ENCODE results near the gene SDK1.

SDK1 gene

DNA sequence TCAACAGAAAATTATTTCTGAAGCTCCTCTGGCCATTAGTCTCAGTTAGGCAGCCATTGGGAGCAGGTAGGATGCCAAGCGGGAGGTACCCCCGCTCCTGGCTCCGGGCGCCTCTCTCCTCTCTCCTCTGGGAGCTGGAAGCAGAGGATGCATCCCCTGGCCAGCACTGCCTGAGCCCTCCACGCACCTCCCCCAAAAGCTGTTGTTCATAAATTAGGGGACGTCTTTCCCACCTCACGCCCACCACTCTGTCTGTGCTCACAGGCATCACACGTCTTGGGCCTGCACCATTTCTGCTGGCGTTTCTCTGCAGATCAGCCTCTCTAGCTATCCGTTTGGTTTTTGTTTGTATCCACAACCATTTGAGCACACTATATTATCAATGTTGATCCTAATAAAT is 772.0 kb downstream of the SDK1 start:
- ChIA-PET POLR2A (no interaction called here), CTCF (no interaction called here)
- TF ChIP-seq NFRKB (IDR thresholded peaks at IDR 0.05) (no peak), SUZ12 (IDR thresholded peaks at IDR 0.05) (no peak), FOXK2 (IDR thresholded peaks at IDR 0.05) (no peak), LEF1 (IDR thresholded peaks at IDR 0.05; ENCODE audit: borderline replicate concordance) (no peak), ZNF384 (IDR thresholded peaks at IDR 0.05) (no peak), HDGF (IDR thresholded peaks at IDR 0.05; ENCODE audit: borderline replicate concordance) (no peak), TARDBP (IDR thresholded peaks at IDR 0.05) (no peak), L3MBTL2 (conservative IDR thresholded peaks at IDR 0.05) (no peak), BHLHE40 (IDR thresholded peaks at IDR 0.05; ENCODE audit: borderline replicate concordance) (no peak), ELF4 (IDR thresholded peaks at IDR 0.05) (no peak)
- DNase-seq (ENCODE audit: extremely low spot score), result no peak

- ChIA-PET POLR2A (no interaction called here), CTCF (no interaction called here)
- DNase-seq (ENCODE audit: extremely low spot score), result no peak
- TF ChIP-seq ARNT (IDR thresholded peaks at IDR 0.05) (no peak), TARDBP (IDR thresholded peaks at IDR 0.05) (no peak), HDGF (IDR thresholded peaks at IDR 0.05; ENCODE audit: borderline replicate concordance) (no peak)
Observed at GRCh38 chr7:4073750-4074149, 772.7 kb downstream of the SDK1 start.

DNA sequence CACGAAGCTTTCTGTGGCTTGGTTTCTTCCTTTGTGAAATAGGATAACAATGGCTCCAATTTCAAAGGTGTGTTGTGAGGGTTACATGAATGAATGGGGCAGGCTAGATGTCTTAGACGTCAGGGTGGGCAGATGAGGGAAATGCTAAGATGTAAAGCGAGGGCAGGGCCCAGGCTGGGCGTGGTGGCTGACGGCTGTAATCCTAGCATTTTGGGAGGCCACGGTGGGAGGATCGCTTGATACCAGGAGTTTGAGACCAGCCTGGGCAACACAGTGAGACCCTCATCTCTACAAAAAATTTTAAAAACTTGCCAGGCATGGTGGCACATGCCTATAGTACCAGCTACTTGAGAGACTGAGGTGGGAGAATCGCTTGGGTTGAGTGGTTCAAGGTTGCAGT is 773.4 kb downstream of the SDK1 start:
- ChIA-PET CTCF (no interaction called here), POLR2A (no interaction called here)
- TF ChIP-seq ELF4 (IDR thresholded peaks at IDR 0.05), result no peak
- no peak for TF ChIP-seq HDGF (IDR thresholded peaks at IDR 0.05; ENCODE audit: borderline replicate concordance)
- TF ChIP-seq NFRKB (IDR thresholded peaks at IDR 0.05), result no peak
- no peak for TF ChIP-seq CTBP1 (IDR thresholded peaks at IDR 0.05; ENCODE audit: borderline replicate concordance)
- TF ChIP-seq ARNT (IDR thresholded peaks at IDR 0.05), result no peak
- TF ChIP-seq BHLHE40 (IDR thresholded peaks at IDR 0.05; ENCODE audit: borderline replicate concordance), result no peak
- no peak for TF ChIP-seq SP1 (IDR thresholded peaks at IDR 0.05)
- no peak for TF ChIP-seq ZNF384 (IDR thresholded peaks at IDR 0.05)
- TF ChIP-seq FOXM1 (IDR thresholded peaks at IDR 0.05; ENCODE audit: borderline replicate concordance), result no peak
- TF ChIP-seq, protein P1, sequence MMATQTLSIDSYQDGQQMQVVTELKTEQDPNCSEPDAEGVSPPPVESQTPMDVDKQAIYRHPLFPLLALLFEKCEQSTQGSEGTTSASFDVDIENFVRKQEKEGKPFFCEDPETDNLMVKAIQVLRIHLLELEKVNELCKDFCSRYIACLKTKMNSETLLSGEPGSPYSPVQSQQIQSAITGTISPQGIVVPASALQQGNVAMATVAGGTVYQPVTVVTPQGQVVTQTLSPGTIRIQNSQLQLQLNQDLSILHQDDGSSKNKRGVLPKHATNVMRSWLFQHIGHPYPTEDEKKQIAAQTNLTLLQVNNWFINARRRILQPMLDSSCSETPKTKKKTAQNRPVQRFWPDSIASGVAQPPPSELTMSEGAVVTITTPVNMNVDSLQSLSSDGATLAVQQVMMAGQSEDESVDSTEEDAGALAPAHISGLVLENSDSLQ (IDR thresholded peaks at IDR 0.05), result no peak
- no peak for TF ChIP-seq LEF1 (IDR thresholded peaks at IDR 0.05; ENCODE audit: borderline replicate concordance)
- TF ChIP-seq FOXA1 (IDR thresholded peaks at IDR 0.05), result no peak
- TF ChIP-seq SUZ12 (IDR thresholded peaks at IDR 0.05), result no peak
- no peak for TF ChIP-seq TARDBP (IDR thresholded peaks at IDR 0.05)
- no peak for TF ChIP-seq FOXK2 (IDR thresholded peaks at IDR 0.05)
- TF ChIP-seq L3MBTL2 (conservative IDR thresholded peaks at IDR 0.05), result no peak
- DNase-seq (ENCODE audit: extremely low spot score), result no peak

- no peak for TF ChIP-seq FOXM1 (IDR thresholded peaks at IDR 0.05; ENCODE audit: borderline replicate concordance)
- TF ChIP-seq ELF4 (IDR thresholded peaks at IDR 0.05), result no peak
- no peak for TF ChIP-seq SP1 (IDR thresholded peaks at IDR 0.05)
- TF ChIP-seq TARDBP (IDR thresholded peaks at IDR 0.05), result no peak
- no peak for TF ChIP-seq HDGF (IDR thresholded peaks at IDR 0.05; ENCODE audit: borderline replicate concordance)
- TF ChIP-seq, protein P1 (IDR thresholded peaks at IDR 0.05), result no peak
- no peak for TF ChIP-seq ZNF384 (IDR thresholded peaks at IDR 0.05)
- no peak for TF ChIP-seq ARNT (IDR thresholded peaks at IDR 0.05)
- no peak for TF ChIP-seq BHLHE40 (IDR thresholded peaks at IDR 0.05; ENCODE audit: borderline replicate concordance)
- TF ChIP-seq CTBP1 (IDR thresholded peaks at IDR 0.05; ENCODE audit: borderline replicate concordance), result no peak
- no peak for TF ChIP-seq SUZ12 (IDR thresholded peaks at IDR 0.05)
- no peak for TF ChIP-seq FOXK2 (IDR thresholded peaks at IDR 0.05)
- TF ChIP-seq FOXA1 (IDR thresholded peaks at IDR 0.05), result no peak
- no peak for TF ChIP-seq L3MBTL2 (conservative IDR thresholded peaks at IDR 0.05)
- no peak for TF ChIP-seq NFRKB (IDR thresholded peaks at IDR 0.05)
- TF ChIP-seq LEF1 (IDR thresholded peaks at IDR 0.05; ENCODE audit: borderline replicate concordance), result no peak
- ChIA-PET CTCF (no interaction called here), POLR2A (no interaction called here)
- no peak for DNase-seq (ENCODE audit: extremely low spot score)
Observed at GRCh38 chr7:4074994-4075393, 773.9 kb downstream of the SDK1 start.

DNA sequence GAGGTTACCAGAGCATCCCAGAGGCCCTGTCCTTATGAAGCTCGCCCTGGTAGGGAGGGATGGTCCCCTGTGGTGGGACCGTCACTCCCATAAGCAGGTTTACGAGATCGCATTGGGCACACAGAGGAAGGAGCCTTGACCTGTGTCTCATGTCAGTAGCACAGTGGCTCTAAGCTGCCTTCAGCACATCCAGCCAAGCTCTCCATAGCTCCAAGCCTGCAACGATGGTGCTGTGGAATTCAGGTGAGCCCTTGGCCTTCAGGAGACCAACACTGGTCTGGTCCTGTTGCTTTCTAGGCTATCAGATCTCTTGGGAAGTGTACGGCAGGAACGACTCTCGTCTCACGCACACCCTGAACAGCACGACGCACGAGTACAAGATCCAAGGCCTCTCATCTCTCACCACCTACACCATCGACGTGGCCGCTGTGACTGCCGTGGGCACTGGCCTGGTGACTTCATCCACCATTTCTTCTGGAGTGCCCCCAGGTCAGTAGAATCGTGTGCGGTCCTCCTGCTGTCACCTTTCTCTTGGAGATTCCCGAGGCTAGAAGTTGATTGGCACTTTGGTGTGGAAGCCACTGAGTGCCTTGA is 775.7 kb downstream of the SDK1 start:
- ChIA-PET CTCF (no interaction called here), POLR2A (no interaction called here)
- TF ChIP-seq CTBP1 (IDR thresholded peaks at IDR 0.05; ENCODE audit: borderline replicate concordance), result no peak
- TF ChIP-seq ELF4 (IDR thresholded peaks at IDR 0.05), result no peak
- TF ChIP-seq FOXK2 (IDR thresholded peaks at IDR 0.05), result no peak
- TF ChIP-seq BHLHE40 (IDR thresholded peaks at IDR 0.05; ENCODE audit: borderline replicate concordance), result no peak
- no peak for TF ChIP-seq TARDBP (IDR thresholded peaks at IDR 0.05)
- no peak for TF ChIP-seq SUZ12 (IDR thresholded peaks at IDR 0.05)
- TF ChIP-seq LEF1 (IDR thresholded peaks at IDR 0.05; ENCODE audit: borderline replicate concordance), result no peak
- TF ChIP-seq HDGF (IDR thresholded peaks at IDR 0.05; ENCODE audit: borderline replicate concordance), result no peak
- no peak for TF ChIP-seq FOXA1 (IDR thresholded peaks at IDR 0.05)
- no peak for TF ChIP-seq ARNT (IDR thresholded peaks at IDR 0.05)
- no peak for DNase-seq (ENCODE audit: extremely low spot score)

DNA sequence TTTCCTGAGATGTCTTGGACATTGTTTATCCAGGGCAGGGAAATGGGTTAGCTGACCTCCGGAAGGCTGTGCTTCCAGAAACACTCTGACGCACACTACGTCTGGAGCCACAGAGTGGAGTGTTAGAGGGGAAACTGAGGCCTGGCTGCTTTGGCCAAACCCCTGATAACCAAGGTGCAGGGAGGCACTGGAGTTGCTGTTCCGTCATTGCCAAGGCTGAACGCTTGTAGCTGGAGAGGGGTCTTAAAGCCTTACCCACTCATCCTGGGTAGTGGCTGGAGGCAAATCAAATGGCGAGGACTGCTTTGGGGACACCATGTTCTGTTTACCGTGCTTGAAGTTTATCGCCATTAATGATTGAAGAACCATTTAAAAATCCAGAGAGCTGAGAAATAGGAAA is 776.9 kb downstream of the SDK1 start:
- no peak for TF ChIP-seq TARDBP (IDR thresholded peaks at IDR 0.05)
- TF ChIP-seq FOXA1 (IDR thresholded peaks at IDR 0.05), result no peak
- no peak for TF ChIP-seq ZNF384 (IDR thresholded peaks at IDR 0.05)
- TF ChIP-seq, protein P1 (IDR thresholded peaks at IDR 0.05), result no peak
- no peak for TF ChIP-seq L3MBTL2 (conservative IDR thresholded peaks at IDR 0.05)
- TF ChIP-seq LEF1 (IDR thresholded peaks at IDR 0.05; ENCODE audit: borderline replicate concordance), result no peak
- no peak for TF ChIP-seq SUZ12 (IDR thresholded peaks at IDR 0.05)
- no peak for TF ChIP-seq HDGF (IDR thresholded peaks at IDR 0.05; ENCODE audit: borderline replicate concordance)
- no peak for TF ChIP-seq FOXK2 (IDR thresholded peaks at IDR 0.05)
- TF ChIP-seq CTBP1 (IDR thresholded peaks at IDR 0.05; ENCODE audit: borderline replicate concordance), result no peak
- DNase-seq (ENCODE audit: extremely low spot score), result no peak
- ChIA-PET POLR2A (no interaction called here), CTCF (no interaction called here)
